GM21717 (cell line): ENCODE measurements around the gene ALDH3B2.
"Not testable (repeated sequence)": the region's sequence is repeated elsewhere in the genome, so short reads cannot be mapped to it uniquely, and the experiment has no call there.

Experiments used
- ATAC-seq: cut with Tn5 transposase; IDR thresholded peaks from one replicate; pipeline ENCODE4 v1.9.1; 2021; ENCODE audit warnings: mild to moderate bottlenecking, moderate library complexity; ENCODE audit not compliant: unreplicated experiment

ALDH3B2 gene

DNA sequence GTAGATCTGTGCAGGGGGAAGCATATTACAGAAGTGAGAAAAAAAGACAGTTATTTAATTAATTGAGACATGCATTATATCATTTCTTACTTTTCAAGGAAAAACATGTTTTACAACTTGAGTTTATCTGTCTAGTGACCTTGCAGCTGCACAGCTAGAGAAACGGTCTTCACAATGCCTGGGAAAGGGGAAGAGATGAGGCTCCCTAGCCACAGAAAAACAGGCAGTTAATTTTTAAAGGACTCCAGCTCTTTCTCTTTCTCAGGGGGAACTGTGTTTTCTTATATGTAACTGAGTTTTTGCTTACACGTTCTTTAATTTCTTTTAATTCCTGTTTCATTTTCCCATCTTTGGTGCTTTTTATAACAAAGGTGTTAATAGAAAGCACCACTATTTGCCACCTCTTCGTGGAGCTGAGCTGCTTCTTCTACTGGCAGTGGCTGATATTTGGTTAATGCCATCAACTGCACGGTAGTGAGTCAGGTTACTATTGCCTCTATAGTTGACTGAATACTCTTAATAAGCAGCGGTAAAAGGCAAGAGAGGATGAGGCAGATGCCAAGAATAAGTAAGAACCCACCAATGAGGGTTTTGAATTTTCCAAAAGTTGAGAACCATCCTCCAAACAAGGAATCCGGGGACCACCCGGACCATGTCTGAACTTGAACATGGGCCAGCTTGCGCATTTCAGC lies 11.4 kb upstream of the ALDH3B2 start:
- not testable (repeated sequence) for ATAC-seq

DNA sequence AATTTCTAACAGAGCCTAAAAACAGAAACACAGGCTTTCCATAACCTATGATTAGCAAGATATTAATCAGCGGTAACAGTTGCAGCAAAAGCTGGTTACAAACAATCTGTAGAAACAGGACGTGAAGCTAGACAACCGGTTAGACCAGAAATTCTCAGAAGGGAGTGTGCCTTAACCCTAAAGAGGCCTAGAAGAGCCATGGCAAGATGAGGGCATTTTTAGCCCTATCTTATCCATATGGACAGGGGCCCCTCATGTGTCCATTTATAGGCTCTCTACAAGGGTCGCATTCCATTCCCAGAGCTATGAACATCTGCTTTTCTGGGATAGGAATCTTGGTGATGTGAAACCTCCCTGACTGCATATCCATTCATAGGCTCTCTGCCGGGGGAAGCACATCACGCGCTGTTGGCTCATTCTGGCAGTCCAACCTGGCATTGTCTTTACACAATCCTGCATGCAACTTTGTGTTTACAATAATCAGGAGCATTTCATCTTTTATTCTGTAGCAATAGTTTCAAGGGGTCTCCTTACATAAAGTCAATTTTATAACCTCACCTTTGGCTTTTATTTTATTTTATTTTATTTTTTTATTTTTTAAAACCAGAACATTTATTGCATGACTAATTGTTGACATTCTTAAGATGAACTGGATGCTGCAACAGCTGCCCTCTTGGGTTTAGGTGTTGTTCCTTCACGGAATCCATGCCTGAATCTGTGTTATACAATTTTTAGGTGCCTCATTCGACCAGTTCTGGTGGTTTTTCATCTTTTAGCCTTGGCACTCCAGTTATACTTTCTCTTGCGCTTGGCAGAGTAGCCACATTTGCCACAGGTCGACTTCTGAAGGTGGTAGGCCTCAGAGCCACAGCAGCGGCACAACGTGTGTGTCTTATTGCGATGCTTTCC lies 8.0 kb upstream of the ALDH3B2 start:
- not testable (repeated sequence) for ATAC-seq

DNA sequence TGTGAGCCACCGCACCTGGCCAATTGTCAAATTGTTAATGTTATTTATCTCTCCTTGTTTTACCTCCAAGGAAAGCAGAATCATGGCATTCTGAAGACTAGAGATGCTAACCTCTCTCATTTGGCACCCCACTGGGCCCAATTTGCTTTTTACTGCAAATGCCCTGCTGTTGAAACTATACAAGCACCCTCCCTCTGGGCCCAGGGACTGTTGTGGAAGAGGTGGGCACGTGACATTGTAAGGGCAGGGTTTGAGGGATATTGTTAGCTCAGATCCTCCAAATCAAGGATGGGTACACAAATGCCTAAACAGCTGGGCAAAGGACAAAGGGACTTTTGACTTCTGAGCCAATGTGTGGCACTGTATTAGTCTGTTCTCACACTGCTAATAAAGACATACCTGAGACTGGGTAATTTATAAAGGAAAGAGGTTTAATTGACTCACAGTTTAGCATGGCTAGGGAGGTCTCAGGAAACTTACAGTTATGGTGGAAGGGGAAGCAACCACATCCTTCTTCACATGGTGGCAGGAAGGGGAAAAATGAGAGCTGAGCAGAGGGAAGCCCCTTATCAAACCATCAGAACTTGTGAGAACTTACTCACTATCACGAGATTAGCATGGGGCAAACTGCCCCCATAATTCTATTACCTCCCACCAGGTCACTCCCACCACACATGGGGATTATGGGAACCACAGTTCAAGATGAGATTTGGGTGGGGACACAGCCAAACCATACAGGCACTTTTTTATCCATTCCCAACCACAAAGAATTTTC lies 6.5 kb upstream of the ALDH3B2 start:
- no peak for ATAC-seq

DNA sequence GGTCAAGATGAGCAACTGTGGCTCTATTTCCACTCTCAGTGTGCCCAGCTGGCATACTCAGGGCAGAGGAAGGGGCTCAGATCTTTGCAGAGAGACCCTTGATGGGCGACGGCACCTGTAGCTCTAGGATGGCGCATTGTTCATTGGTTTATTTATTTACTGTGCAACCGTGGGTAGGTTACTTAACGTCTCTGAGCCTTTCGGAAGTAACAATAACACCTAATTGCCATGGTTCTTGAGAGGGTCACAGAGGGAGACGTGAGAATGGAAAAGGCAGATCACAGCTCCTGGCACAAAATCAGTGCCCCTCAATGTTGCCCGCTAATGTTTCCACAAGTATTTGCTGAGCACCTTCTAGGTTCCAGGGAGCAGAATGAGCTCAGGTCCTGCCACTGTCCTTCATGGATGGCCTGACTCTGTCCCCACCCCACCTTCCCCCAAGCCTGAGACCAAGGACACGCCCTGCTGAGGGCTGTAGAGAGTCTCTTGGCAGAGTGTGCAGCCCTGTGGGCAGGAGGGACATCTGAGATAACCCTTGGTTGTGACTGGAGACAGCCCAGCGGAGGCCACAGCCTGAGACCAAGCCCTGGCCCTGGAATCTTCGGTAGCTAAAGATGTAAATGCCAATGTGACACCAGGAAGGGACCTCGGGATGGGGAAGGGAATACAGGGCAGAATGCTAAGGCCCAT lies 780 bp upstream of the ALDH3B2 start:
- no peak for ATAC-seq

DNA sequence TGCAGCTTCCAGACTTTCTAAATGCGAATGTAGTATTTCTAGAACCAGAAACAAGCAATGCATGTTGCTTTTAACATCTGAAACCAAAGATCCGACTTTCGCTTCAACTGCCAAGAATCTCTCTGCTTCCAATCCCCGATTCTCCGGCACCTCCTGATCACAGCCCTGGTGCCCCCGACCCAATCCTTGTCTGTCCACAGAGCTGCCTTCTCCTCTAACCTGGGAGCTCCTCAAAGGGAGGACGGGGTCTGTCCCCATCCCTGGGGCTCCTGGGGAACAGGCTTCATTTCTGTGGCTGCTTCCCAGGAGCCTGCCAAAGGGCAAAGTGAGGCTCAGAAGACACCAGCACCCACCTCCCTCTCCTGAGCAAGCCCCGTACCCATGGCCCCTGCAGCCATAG lies 521 bp downstream of the ALDH3B2 start:
- ATAC-seq, result no peak

DNA sequence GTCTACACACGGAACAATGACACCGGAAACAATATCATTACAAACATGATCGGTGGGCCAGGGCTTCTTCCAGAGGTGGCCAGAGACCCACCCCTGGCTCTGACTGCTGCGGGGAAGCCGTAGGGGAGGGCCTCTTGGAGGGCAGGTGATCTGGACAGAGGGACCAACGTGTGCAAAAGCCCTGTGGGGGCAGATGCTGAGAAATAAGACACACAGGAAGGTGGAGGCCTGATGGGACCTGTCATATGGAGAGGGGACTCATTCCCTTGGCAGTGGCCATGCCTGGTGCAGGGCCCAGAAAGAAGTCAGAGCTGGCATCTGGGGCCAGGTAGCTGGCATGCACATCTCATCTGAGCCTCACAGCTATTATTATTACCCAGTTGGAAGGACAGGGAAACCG lies 1.1 kb downstream of the ALDH3B2 start:
- no peak for ATAC-seq

DNA sequence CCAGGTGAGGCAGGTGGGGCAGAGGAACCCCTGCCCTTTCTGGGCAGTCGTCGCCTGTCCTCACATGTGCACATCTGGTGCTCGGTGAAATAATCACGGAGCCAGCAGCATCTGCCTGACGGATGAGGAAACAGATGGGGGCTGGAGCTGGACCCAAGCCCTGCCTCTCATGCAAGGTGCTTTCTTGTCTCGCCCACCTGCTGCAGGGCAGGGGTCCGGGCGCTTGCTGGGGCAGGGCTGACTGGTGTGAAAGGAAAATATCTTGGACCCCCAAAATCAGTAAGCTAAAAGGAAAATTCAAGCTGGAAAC lies 3.3 kb downstream of the ALDH3B2 start:
- no peak for ATAC-seq

DNA sequence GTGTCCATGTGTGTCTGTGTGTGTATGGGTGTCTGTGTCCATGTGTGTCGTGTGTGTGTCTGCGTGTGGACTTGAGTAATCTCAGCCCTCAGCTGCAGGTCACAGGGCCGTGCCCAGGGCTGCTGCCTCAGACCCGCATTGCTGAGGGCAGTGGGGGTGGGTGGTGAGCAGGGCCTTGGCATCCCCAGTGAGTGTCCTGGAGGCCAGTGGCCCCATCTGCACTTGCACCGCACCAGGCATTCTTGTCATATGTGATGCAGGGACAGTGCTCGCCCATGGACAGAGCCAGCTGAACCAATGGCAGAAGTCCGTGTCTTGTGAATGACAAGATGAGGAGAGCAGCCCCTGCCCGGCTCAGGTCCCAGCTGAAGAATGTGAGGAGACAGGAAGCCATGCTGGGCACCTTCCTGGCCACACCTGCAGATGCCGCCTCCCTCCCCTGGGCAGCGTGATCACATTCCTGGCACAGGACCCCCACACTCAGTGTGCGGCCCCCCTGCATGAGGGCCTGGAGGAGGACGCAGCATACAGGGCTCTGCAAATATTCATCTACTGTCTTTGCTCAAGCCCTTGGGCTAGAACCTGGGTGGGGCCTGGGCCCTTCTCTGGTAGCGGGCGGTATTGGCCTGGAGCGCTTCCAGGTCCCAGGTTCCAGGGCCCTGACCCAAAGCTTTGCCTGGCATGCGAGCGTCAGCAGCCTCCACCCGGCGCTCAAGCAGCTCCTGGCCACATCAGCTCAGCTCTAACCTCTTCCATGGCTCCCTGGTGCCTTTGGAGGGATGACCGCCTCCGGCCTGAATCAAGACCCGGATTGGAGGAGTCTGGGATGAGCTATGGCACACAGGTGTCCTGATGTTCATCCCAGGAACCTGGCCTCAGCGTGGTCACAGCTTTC lies 3.9 kb downstream of the ALDH3B2 start:
- ATAC-seq, result no peak

GRCh38 chr11:67668192-67668551 lies 6.3 kb downstream of the ALDH3B2 start:
- no peak for ATAC-seq

GRCh38 chr11:67667490-67668191 lies 6.8 kb downstream of the ALDH3B2 start:
- no peak for ATAC-seq

GRCh38 chr11:67666676-67667489 lies 7.5 kb downstream of the ALDH3B2 start:
- no peak for ATAC-seq

DNA sequence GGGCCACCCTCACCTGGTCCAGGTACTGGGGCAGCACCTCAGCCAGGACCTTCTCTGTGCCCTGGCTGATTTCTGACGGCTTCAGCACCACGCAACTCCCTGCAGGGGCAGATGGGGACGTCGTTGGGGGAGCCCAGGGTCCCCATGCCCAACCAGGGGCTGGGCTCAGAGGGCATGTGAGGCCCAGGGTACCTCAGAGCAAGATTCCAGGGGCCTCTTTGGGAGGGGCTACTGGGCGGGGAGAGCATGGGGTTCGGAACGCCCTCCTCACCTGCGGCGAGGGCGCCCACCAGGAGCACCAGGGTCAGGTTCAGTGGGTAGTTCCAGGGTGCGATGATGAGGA lies 8.1 kb downstream of the ALDH3B2 start:
- no peak for ATAC-seq

DNA sequence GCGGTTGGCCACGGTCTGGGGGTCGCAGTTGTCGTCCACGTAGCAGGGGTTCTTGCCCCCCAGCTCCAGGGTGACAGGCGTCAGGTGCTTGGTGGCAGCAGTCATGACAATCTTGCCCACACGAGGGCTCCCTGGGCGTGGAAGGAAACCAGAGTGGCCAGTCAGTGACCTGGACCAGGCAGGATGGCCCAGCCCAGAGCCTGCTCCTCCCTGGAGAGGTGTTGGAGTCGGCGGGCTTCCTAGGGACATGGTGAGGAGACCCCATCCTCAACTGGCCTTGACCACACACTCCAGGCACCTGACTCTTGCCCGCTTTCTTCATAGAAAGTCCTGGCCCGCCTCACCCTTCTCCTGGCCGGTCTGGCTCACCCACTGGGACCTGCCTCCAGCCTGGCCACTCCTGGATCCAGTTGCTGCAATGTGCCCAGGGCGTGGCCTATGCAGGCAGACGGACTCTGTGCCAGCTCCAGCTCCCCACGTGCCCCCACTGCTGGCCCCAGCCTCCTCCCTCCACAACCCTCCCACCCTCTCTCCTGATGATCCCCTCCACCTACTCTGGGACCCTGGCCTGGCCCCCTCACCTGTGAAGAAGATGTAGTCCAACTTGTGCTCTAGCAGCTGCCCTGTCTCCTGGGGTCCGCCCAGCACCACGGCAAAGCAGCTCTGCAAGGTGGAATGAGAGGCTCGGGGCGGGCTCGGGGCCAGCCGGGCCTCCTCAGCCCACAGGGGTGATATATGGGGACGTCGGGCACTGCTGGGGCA lies 8.7 kb downstream of the ALDH3B2 start:
- ATAC-seq, result no peak

DNA sequence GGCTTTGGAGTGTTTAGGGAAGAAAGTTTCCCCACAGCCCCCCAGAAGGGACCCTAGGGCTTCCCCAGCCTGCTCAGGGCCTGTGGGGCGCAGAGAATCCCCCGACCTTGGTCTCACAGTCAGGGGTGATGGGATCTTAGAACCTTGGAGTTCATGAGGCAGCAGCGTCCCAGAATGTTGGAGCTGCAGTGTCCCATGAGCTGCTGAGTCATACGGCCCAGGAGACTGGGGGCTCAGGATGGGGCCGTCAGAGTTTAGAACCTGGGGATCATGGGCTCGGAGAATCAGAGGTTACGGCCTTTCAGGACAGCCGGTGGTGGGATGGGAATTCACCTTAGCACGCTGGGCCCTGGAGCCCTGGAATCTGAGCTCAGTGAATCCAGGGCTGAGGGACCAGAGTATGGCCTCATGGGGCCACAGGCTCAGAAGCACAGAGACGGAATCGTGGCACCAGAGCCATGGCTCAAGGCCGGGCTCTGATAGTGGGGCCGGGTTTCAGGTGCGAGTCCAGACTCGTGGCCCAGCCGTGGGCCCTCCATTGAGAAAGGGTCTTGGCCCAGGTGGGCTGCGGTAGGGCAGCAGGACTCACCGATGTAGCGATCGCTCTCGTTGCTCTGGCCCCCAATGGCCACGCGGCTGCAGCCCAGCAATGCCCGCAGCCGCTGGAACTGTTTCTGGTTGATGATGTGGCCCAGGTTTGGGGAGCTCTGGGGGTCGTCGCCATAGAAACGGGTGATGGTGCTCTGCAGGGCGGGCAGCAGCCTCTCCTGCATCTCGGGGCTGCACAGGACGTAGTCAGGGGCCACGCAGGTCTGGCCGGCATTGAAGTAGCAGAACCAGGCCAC lies 9.5 kb downstream of the ALDH3B2 start:
- ATAC-seq, result no peak

- no peak for ATAC-seq
Measured at GRCh38 chr11:67664213-67664585, 10.2 kb downstream of the ALDH3B2 start.

GRCh38 chr11:67663532-67664212 lies 10.8 kb downstream of the ALDH3B2 start:
- no peak for ATAC-seq
